Tibial nerve (tissue), 4 donors: ENCODE data around the gene SAMD10. TPM values are rescaled to one million over a fixed set of nuclear protein-coding genes. Genes with fewer than 3 reads are reported as not detected.

Source experiments
- DNase-seq, 2 donors: peaks; one replicate each; pipeline ENCODE4 v3.0.0-alpha.2; 2019; ENCODE audit warnings: low spot score in 2 of 2
- H3K27ac ChIP-seq, 4 donors: fragments of 200-600 bp; sonication (generic) in 3 of 4; one replicate each; pipeline ENCODE4 v1.5.1; 2017 to 2019; ENCODE audit warnings: mild to moderate bottlenecking in 1 of 4
- H3K27me3 ChIP-seq, 2 donors: fragments of 200-600 bp; sonication (generic) in 1 of 2; one replicate each; pipeline versions ENCODE4 v1.5.1 to v1.6.0; 2017 to 2019
- H3K36me3 ChIP-seq, 3 donors: fragments of 200-600 bp; sonication (generic); one replicate each; pipeline ENCODE4 v1.5.1; 2018 to 2019
- H3K4me1 ChIP-seq, 4 donors: fragments of 200-600 bp; sonication (generic) in 3 of 4; one replicate each; pipeline ENCODE4 v1.5.1; 2017 to 2019
- H3K4me3 ChIP-seq, 4 donors: fragments of 200-600 bp; sonication (generic) in 3 of 4; one replicate each; pipeline ENCODE4 v1.5.1; 2017 to 2019; ENCODE audit warnings: mild to moderate bottlenecking in 1 of 4, moderate library complexity in 1 of 4
- H3K9me3 ChIP-seq, 4 donors: fragments of 200-600 bp; sonication (generic) in 3 of 4; one replicate each; pipeline ENCODE4 v1.5.1; 2017 to 2019
- CTCF ChIP-seq, 5 experiments: fragments of 200-600 bp in 3 of 5; fragments of 450-650 bp in 2 of 5; sonication (generic) in 3 of 5; IDR thresholded peaks; one replicate each; pipeline ENCODE4 v1.5.1; 2016 to 2019; ENCODE audit warnings: antibody characterized with exemption in 5 of 5, mild to moderate bottlenecking in 3 of 5, moderate library complexity in 2 of 5
- EP300 ChIP-seq, 2 donors: sonication (generic); formaldehyde crosslinking; IDR thresholded peaks; one replicate each; pipeline ENCODE4 v1.6.1; 2017; ENCODE audit warnings: antibody characterized with exemption in 2 of 2, mild to moderate bottlenecking in 1 of 2
- POLR2A ChIP-seq, 2 donors: fragments of 450-650 bp; IDR thresholded peaks; one replicate each; pipeline ENCODE4 v1.6.1; 2017; ENCODE audit warnings: antibody characterized with exemption in 2 of 2, mild to moderate bottlenecking in 2 of 2, moderate library complexity in 2 of 2
- WGBS, 2 donors: methylation state at CpG; one replicate each; pipeline ENCODE4 v1.1.5; 2018; 5-methylcytosine and 5-hydroxymethylcytosine counted together
- total RNA-seq, 4 donors: library from RNA; depleted of rRNA; stranded (reverse); fragments of >200 nt; gene quantifications; one replicate each; pipeline ENCODE4 v1.1.0, GENCODE V29; 2016

SAMD10 gene
- total RNA-seq, 4 donors from 2014 or later = 1.3 to 5.1 (median 2.8) TPM

- Histone ChIP-seq H3K27ac (no peak overlapping the region), H3K36me3 (peaks cover 0 to 91% (median 18%) of the 10 kb centered on the region in 3 donors), H3K9me3 (no peaks in the 10 kb centered on the region), H3K4me3 (no peak overlapping the region), H3K27me3 (no peaks in the 10 kb centered on the region), H3K4me1 (peaks cover 0 to 28% (median 8%) of the 10 kb centered on the region in 4 donors)
- TF ChIP-seq POLR2A (IDR thresholded peaks at IDR 0.05) (no peak), CTCF (IDR thresholded peaks at IDR 0.05) (no peak), EP300 (IDR thresholded peaks at IDR 0.05) (no peak)
- 79 to 88% methylated on average over 21 to 23 of the region's 23 CpGs for WGBS, 2 donors
- no peak for DNase-seq
Observed at GRCh38 chr20:63940071-63940471, 39.4 kb downstream of the SAMD10 start.

DNA sequence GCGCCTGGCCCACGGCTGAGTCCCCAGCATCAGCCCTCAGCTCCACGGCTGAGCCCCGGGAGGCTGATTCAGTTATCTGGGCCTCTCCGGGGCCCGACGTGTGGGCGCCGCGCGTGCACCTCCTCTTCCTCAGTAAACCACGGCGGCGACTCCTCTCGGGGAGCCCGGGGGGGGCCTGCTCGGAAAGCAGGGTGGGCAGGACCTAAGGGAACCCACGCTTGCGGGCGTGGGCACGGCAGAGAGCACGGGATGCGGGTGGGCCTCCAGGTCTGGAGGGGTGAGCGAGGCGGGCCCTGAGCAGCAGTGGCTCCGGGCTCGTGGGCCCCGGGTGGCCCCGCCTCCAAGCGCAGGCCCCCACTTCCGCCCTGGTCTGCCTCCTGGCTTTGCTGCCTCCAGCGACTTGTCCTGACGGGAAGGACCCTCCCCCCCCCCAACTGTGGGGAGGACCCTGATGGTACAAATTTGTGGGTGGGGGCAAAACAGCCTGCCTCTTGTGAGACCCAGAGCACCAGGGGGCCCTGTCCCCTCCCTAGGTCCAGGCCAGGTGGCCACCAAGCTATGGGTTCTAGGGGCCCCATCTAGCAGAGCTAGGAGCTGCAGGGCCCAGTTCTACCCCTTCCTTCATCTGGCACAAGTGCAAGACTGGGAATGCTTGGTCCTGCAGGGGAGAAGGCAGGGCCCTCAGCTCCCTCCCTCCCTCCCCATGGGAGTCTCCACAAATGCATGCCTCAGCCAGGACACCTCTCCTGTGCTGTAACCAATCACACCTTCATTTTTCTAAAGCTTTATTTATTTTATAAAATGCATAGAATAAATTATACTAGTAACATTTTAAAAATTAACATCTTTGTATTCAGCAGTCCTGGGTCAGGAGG lies 40.1 kb downstream of the SAMD10 start:
- Histone ChIP-seq H3K27ac (no peak overlapping the region), H3K4me3 (no peak overlapping the region), H3K27me3 (no peaks in the 10 kb centered on the region), H3K4me1 (peaks cover 0 to 28% (median 8%) of the 10 kb centered on the region in 4 donors), H3K36me3 (peaks cover 0 to 91% (median 12%) of the 10 kb centered on the region in 3 donors), H3K9me3 (no peaks in the 10 kb centered on the region)
- TF ChIP-seq POLR2A (IDR thresholded peaks at IDR 0.05) = no peak
- no peak for TF ChIP-seq EP300 (IDR thresholded peaks at IDR 0.05)
- no peak for DNase-seq
- WGBS, 2 donors = 64 to 88% methylated on average over 12 to 20 of the region's 33 CpGs

DNA sequence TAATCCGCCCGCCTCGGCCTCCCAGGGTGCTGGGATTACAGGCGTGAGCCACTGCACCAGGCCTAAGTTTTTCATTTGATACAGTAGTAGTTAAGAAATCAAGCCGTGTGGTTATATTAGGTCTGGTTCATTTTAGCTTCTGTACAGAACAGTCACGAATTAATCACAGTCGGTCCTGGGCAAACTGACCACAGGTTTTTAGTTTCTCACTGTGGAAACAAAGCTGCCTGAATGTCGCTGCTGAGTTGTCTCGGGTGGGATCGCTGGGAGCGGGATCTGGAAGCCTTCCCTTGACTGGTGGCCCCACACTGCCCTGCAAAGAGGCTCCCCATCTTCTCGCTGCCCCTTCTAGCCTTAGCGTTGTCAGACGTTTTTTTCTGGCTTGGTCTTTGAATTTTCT lies 41.8 kb downstream of the SAMD10 start:
- H3K36me3 ChIP-seq = peaks cover 0 to 90% (median 8%) of the 10 kb centered on the region in 3 donors

DNA sequence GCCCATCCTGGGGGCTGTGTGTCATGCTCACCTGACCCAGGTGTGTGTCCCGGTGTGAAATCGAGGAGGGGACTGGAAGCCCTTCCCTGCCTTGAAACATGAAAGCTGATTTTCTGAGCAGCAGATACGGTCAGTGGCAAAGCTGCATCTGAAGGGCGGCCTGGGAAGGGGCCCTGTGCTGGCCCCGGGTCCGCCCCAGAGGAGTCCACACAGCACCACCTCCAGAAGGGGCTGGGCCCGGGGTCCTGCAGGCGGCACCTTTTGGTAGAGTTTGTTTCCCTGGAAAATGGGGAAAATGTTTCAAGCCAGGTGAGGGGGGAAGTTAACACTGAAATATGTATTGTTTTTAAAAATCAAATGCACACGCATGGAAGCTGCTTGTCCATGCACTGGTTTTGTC lies 44.0 kb downstream of the SAMD10 start:
- no peak overlapping the region for H3K4me3 ChIP-seq
- no peaks in the 10 kb centered on the region for H3K4me1 ChIP-seq
- no peak overlapping the region for H3K27ac ChIP-seq
- DNase-seq = no peak
- TF ChIP-seq EP300 (IDR thresholded peaks at IDR 0.05) = no peak
- TF ChIP-seq POLR2A (IDR thresholded peaks at IDR 0.05) = no peak
- no peak for TF ChIP-seq CTCF (IDR thresholded peaks at IDR 0.05)
- H3K27me3 ChIP-seq = no peaks in the 10 kb centered on the region
- H3K9me3 ChIP-seq = no peaks in the 10 kb centered on the region
- WGBS, 2 donors = 93 to 94% methylated on average over 8 of the region's 9 CpGs
- peaks cover 0 to 98% (median 18%) of the 10 kb centered on the region in 3 donors for H3K36me3 ChIP-seq

More for the DNA sequence above, 41.8 kb downstream of the SAMD10 start:
- Histone ChIP-seq H3K27ac (no peak overlapping the region), H3K27me3 (no peaks in the 10 kb centered on the region), H3K4me3 (no peak overlapping the region), H3K9me3 (no peaks in the 10 kb centered on the region), H3K4me1 (peaks cover 0 to 12% (median 5%) of the 10 kb centered on the region in 4 donors)
- DNase-seq = no peak
- no peak for TF ChIP-seq CTCF (IDR thresholded peaks at IDR 0.05)
- TF ChIP-seq POLR2A (IDR thresholded peaks at IDR 0.05) = no peak
- TF ChIP-seq EP300 (IDR thresholded peaks at IDR 0.05) = no peak
- 82 to 88% methylated on average over 14 of the region's 14 CpGs for WGBS, 2 donors

- no peak for TF ChIP-seq POLR2A (IDR thresholded peaks at IDR 0.05)
- TF ChIP-seq CTCF (IDR thresholded peaks at IDR 0.05) = no peak
- no peak for TF ChIP-seq EP300 (IDR thresholded peaks at IDR 0.05)
- WGBS, 2 donors = 73 to 84% methylated on average over 37 of the region's 37 CpGs
- H3K27me3 ChIP-seq = no peaks in the 10 kb centered on the region
- DNase-seq = no peak
- H3K4me3 ChIP-seq = no peak overlapping the region
- H3K36me3 ChIP-seq = peaks cover 0 to 98% (median 18%) of the 10 kb centered on the region in 3 donors
- H3K4me1 ChIP-seq = no peaks in the 10 kb centered on the region
- H3K27ac ChIP-seq = no peak overlapping the region
- no peaks in the 10 kb centered on the region for H3K9me3 ChIP-seq
Observed at GRCh38 chr20:63934271-63935068, 45.0 kb downstream of the SAMD10 start.
